ENCODE results near the gene CYTH2. TPM values are rescaled to one million over a fixed set of nuclear protein-coding genes. Genes with fewer than 3 reads are reported as not detected.

CYTH2 gene
- total RNA-seq, 1 experiment from 2014 or later: 72.6 TPM

DNA sequence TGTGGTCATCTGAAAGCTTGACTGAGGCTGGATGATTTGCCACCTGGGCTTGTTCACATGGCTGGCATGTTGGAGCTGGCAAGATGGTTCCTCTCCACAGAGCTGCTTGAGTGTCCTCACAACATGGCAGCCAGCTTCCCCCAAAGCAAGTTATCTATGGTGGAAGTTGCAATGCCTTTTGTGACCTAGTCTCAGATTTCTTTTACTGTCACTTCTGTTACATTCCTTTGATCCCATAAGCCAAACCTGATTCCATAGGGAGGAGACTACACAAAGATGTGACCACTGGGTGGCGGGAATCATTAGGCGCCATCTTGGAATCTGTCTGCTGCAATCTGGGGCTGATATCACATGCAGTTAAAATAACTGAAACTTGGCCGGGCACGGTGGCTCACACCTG is 60.0 kb downstream of the CYTH2 start (continued):
- TF ChIP-seq PRRX2 (CRISPR knock-in tag; IDR thresholded peaks at IDR 0.05): no peak

- H3K36me3 Mint-ChIP-seq: peaks cover 27% of the 10 kb centered on the region
- DNase-seq (ENCODE audit: low spot score) (no peak), ATAC-seq (no peak)
- no peak for TF ChIP-seq GTF2I (CRISPR knock-in tag; conservative IDR thresholded peaks at IDR 0.05)
- no peak for TF ChIP-seq TP53 (CRISPR knock-in tag; IDR thresholded peaks at IDR 0.05)
- no peak for TF ChIP-seq CREM (CRISPR knock-in tag; IDR thresholded peaks at IDR 0.05)
- TF ChIP-seq RELA (CRISPR knock-in tag; IDR thresholded peaks at IDR 0.05; ENCODE audit: borderline replicate concordance): no peak
- TF ChIP-seq JUN (CRISPR knock-in tag; IDR thresholded peaks at IDR 0.05): no peak
- TF ChIP-seq NR3C1 (CRISPR knock-in tag; conservative IDR thresholded peaks at IDR 0.05; ENCODE audit: low read depth): no peak
- TF ChIP-seq ELF4 (CRISPR knock-in tag; IDR thresholded peaks at IDR 0.05; ENCODE audit: low read depth): no peak
- no peak overlapping the region for H3K27ac Mint-ChIP-seq
- H3K9me3 Mint-ChIP-seq: peaks cover 31% of the 10 kb centered on the region
- H3K4me1 Mint-ChIP-seq: peaks cover 6% of the 10 kb centered on the region
- POLR2A ChIA-PET: interaction anchor here (1.0 kb wide), 1 partner anchor 10 kb away, joined by 4 read pairs; no protein-coding TSS in a partner anchor
- CTCF ChIA-PET: interaction anchor here (0.6 to 2.4 kb wide), 6 partner anchors 10 to 59 kb away, joined by 3 to 5 read pairs (median 4); no protein-coding TSS in a partner anchor
- no peak overlapping the region for H3K4me3 Mint-ChIP-seq
- H3K27me3 Mint-ChIP-seq (ENCODE audit: low read depth): peaks cover 10% of the 10 kb centered on the region
These were observed 61.0 kb downstream of the CYTH2 start for GRCh38 chr19:48530066-48530720.

- POLR2A ChIA-PET: interaction anchor here (1.0 kb wide), 1 partner anchor 10 kb away, joined by 4 read pairs; no protein-coding TSS in a partner anchor
- peaks cover 31% of the 10 kb centered on the region for H3K9me3 Mint-ChIP-seq
- peaks cover 6% of the 10 kb centered on the region for H3K4me1 Mint-ChIP-seq
- CTCF ChIA-PET: interaction anchor here (0.6 to 2.4 kb wide), 6 partner anchors 9 to 206 kb away, joined by 3 to 5 read pairs (median 4); no protein-coding TSS in a partner anchor
- ATAC-seq: no peak
- TF ChIP-seq ZNF425 (CRISPR knock-in tag; conservative IDR thresholded peaks at IDR 0.05) (no peak), MYBL2 (CRISPR knock-in tag; IDR thresholded peaks at IDR 0.05) (no peak), NFE2L1 (CRISPR knock-in tag; IDR thresholded peaks at IDR 0.05) (no peak), TEAD1 (CRISPR knock-in tag; IDR thresholded peaks at IDR 0.05) (no peak), AFF4 (CRISPR knock-in tag; IDR thresholded peaks at IDR 0.05; ENCODE audit: borderline replicate concordance) (no peak), TCF7 (CRISPR knock-in tag; IDR thresholded peaks at IDR 0.05; ENCODE audit: low read depth) (no peak), SMAD4 (CRISPR knock-in tag; IDR thresholded peaks at IDR 0.05) (no peak), JUN (CRISPR knock-in tag; IDR thresholded peaks at IDR 0.05) (no peak), ZNF396 (CRISPR knock-in tag; IDR thresholded peaks at IDR 0.05; ENCODE audit: borderline replicate concordance) (no peak), SMAD3 (CRISPR knock-in tag; IDR thresholded peaks at IDR 0.05; ENCODE audit: borderline replicate concordance) (no peak), SOX15 (CRISPR knock-in tag; IDR thresholded peaks at IDR 0.05) (no peak)
- TF ChIP-seq, protein P1, sequence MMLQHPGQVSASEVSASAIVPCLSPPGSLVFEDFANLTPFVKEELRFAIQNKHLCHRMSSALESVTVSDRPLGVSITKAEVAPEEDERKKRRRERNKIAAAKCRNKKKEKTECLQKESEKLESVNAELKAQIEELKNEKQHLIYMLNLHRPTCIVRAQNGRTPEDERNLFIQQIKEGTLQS (CRISPR knock-in tag; conservative IDR thresholded peaks at IDR 0.05): no peak
- TF ChIP-seq, protein P2, sequence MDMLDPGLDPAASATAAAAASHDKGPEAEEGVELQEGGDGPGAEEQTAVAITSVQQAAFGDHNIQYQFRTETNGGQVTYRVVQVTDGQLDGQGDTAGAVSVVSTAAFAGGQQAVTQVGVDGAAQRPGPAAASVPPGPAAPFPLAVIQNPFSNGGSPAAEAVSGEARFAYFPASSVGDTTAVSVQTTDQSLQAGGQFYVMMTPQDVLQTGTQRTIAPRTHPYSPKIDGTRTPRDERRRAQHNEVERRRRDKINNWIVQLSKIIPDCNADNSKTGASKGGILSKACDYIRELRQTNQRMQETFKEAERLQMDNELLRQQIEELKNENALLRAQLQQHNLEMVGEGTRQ (CRISPR knock-in tag; IDR thresholded peaks at IDR 0.05): no peak
- no peak overlapping the region for H3K4me3 Mint-ChIP-seq
- no peak for DNase-seq (ENCODE audit: low spot score)
- H3K27ac Mint-ChIP-seq: no peak overlapping the region
- peaks cover 10% of the 10 kb centered on the region for H3K27me3 Mint-ChIP-seq (ENCODE audit: low read depth)
- H3K36me3 Mint-ChIP-seq: peaks cover 27% of the 10 kb centered on the region
These were observed 61.6 kb downstream of the CYTH2 start for GRCh38 chr19:48530770-48531169.

All from WTC11 (cell line).